Activated CD8-positive, alpha-beta T cell treated with anti-CD3 and anti-CD28 coated beads, Interleukin-2, amount 10 ng/mL, durations not matched to agents 7 days and 5 days (primary cell): Measurements from ENCODE around the gene ORC1. TPM values are rescaled to one million over a fixed set of nuclear protein-coding genes. Genes with fewer than 3 reads are reported as not detected.

Experiments used
- ATAC-seq: fragments of 150-1000 bp; cut with Tn5 transposase; one replicate; pipeline ENCODE4 v1.10.0; 2021; ENCODE audit warnings: moderate library complexity
- CTCF ChIA-PET: fragments of 350-600 bp; sonication (Branson Sonifier 250); formaldehyde crosslinking; loops from one replicate; lab custom pipeline; 2021; ENCODE audit warnings: antibody characterized with exemption; lab: Charles Lee
- POLR2A ChIA-PET: fragments of 350-600 bp; sonication (Branson Sonifier 250); formaldehyde crosslinking; loops from one replicate; lab custom pipeline; 2021; ENCODE audit warnings: antibody characterized with exemption; lab: Charles Lee
- DNase-seq: peaks from one replicate; pipeline ENCODE4 v3.0.0-alpha.2; 2020
- H3K27ac Mint-ChIP-seq: one replicate; pipeline ENCODE4 v1.8.0; 2021; ENCODE audit warnings: mild to moderate bottlenecking, mixed read lengths
- H3K27me3 Mint-ChIP-seq: one replicate; pipeline ENCODE4 v1.8.0; 2021; ENCODE audit warnings: low read depth, mixed read lengths
- H3K36me3 Mint-ChIP-seq: one replicate; pipeline ENCODE4 v1.8.0; 2021; ENCODE audit warnings: low read depth, mixed read lengths
- H3K4me1 Mint-ChIP-seq: one replicate; pipeline ENCODE4 v1.8.0; 2021; ENCODE audit warnings: low read depth, mixed read lengths
- H3K4me3 Mint-ChIP-seq: one replicate; pipeline ENCODE4 v1.8.0; 2021; ENCODE audit warnings: mild to moderate bottlenecking, mixed read lengths
- H3K9me3 Mint-ChIP-seq: one replicate; pipeline ENCODE4 v1.8.0; 2022; ENCODE audit warnings: mixed read lengths; ENCODE audit not compliant: insufficient read depth
- total RNA-seq, 2 experiments: library from RNA; stranded (reverse); gene quantifications; one replicate each; pipeline ENCODE4 v1.2.3, GENCODE V29; 2021

The ORC1 gene
- total RNA-seq, 2 experiments from 2014 or later = 38.3 to 38.4 TPM

GRCh38 chr1:52423771-52424170, 19.5 kb upstream of the ORC1 start:
- POLR2A ChIA-PET = interaction anchor here (0.6 to 2.2 kb wide), 12 partner anchors 12 to 280 kb away, joined by 3 to 43 read pairs (median 4); partner anchors contain the start of genes ORC1, PRPF38A and TUT4
- DNase-seq (peak; percentile 87), ATAC-seq (peak; percentile 95)
- no peaks in the 10 kb centered on the region for H3K27me3 Mint-ChIP-seq
- peaks cover 50% of the 10 kb centered on the region for H3K36me3 Mint-ChIP-seq
- no peaks in the 10 kb centered on the region for H3K9me3 Mint-ChIP-seq
- H3K27ac Mint-ChIP-seq = peak overlapping the region; percentile 94
- peaks cover 45% of the 10 kb centered on the region for H3K4me1 Mint-ChIP-seq
- CTCF ChIA-PET = interaction anchor here (0.9 to 2.0 kb wide), 11 partner anchors 9 to 264 kb away, joined by 3 to 17 read pairs (median 4); partner anchors contain the start of gene ORC1
- peak overlapping the region; percentile 61 for H3K4me3 Mint-ChIP-seq

GRCh38 chr1:52423055-52423454, 18.8 kb upstream of the ORC1 start:
- H3K4me1 Mint-ChIP-seq = peaks cover 49% of the 10 kb centered on the region
- peaks cover 53% of the 10 kb centered on the region for H3K36me3 Mint-ChIP-seq
- ChIA-PET CTCF (interaction anchor here (1.0 to 2.0 kb wide), 8 partner anchors 9 to 263 kb away, joined by 3 to 17 read pairs (median 4); partner anchors contain the start of gene ORC1), POLR2A (interaction anchor here (0.8 to 2.2 kb wide), 8 partner anchors 19 to 280 kb away, joined by 3 to 43 read pairs (median 5); partner anchors contain the start of genes ORC1, PRPF38A and TUT4)
- no peaks in the 10 kb centered on the region for H3K9me3 Mint-ChIP-seq
- H3K27ac Mint-ChIP-seq = peak overlapping the region; percentile 65
- no peak for DNase-seq
- H3K4me3 Mint-ChIP-seq = no peak overlapping the region
- no peak for ATAC-seq
- no peaks in the 10 kb centered on the region for H3K27me3 Mint-ChIP-seq

- ATAC-seq (no peak), DNase-seq (no peak)
- H3K4me1 Mint-ChIP-seq = peaks cover 41% of the 10 kb centered on the region
- H3K27me3 Mint-ChIP-seq = no peaks in the 10 kb centered on the region
- CTCF ChIA-PET = no interaction called here
- peaks cover 58% of the 10 kb centered on the region for H3K36me3 Mint-ChIP-seq
- H3K27ac Mint-ChIP-seq = no peak overlapping the region
- H3K4me3 Mint-ChIP-seq = no peak overlapping the region
- no peaks in the 10 kb centered on the region for H3K9me3 Mint-ChIP-seq
- POLR2A ChIA-PET = interaction anchor here (0.6 to 9.2 kb wide), 2 partner anchors 9 to 16 kb away, joined by 3 to 40 read pairs; partner anchors contain the start of genes ORC1 and PRPF38A
Observed at GRCh38 chr1:52420713-52421112, 16.5 kb upstream of the ORC1 start.

- ChIA-PET POLR2A (interaction anchor here (9.2 kb wide), 1 partner anchor 12 kb away, joined by 40 read pairs; the partner anchor contains the start of genes ORC1 and PRPF38A), CTCF (no interaction called here)
- no peaks in the 10 kb centered on the region for H3K9me3 Mint-ChIP-seq
- DNase-seq = no peak
- H3K4me1 Mint-ChIP-seq = peaks cover 14% of the 10 kb centered on the region
- no peak for ATAC-seq
- H3K36me3 Mint-ChIP-seq = peaks cover 64% of the 10 kb centered on the region
- no peaks in the 10 kb centered on the region for H3K27me3 Mint-ChIP-seq
- H3K4me3 Mint-ChIP-seq = no peak overlapping the region
- no peak overlapping the region for H3K27ac Mint-ChIP-seq
Observed at GRCh38 chr1:52416811-52417210, 12.6 kb upstream of the ORC1 start.

GRCh38 chr1:52414942-52415341, 10.7 kb upstream of the ORC1 start:
- no peak overlapping the region for H3K27ac Mint-ChIP-seq
- peaks cover 11% of the 10 kb centered on the region for H3K4me1 Mint-ChIP-seq
- peaks cover 71% of the 10 kb centered on the region for H3K36me3 Mint-ChIP-seq
- CTCF ChIA-PET = interaction anchor here (1.2 kb wide), 1 partner anchor 11 kb away, joined by 5 read pairs; the partner anchor contains the start of genes ORC1 and PRPF38A
- DNase-seq (no peak), ATAC-seq (no peak)
- no peaks in the 10 kb centered on the region for H3K27me3 Mint-ChIP-seq
- no peaks in the 10 kb centered on the region for H3K9me3 Mint-ChIP-seq
- POLR2A ChIA-PET = interaction anchor here (0.7 to 9.2 kb wide), 2 partner anchors 10 to 205 kb away, joined by 3 to 40 read pairs; partner anchors contain the start of genes ORC1 and PRPF38A
- no peak overlapping the region for H3K4me3 Mint-ChIP-seq

- H3K9me3 Mint-ChIP-seq = no peaks in the 10 kb centered on the region
- ChIA-PET POLR2A (interaction anchor here (9.2 kb wide), 1 partner anchor 8 kb away, joined by 40 read pairs; the partner anchor contains the start of genes ORC1 and PRPF38A), CTCF (interaction anchor here (1.2 kb wide), 1 partner anchor 272 kb away, joined by 3 read pairs; no protein-coding TSS in a partner anchor)
- no peak for ATAC-seq
- no peak for DNase-seq
- peaks cover 4% of the 10 kb centered on the region for H3K4me1 Mint-ChIP-seq
- H3K27ac Mint-ChIP-seq = no peak overlapping the region
- H3K4me3 Mint-ChIP-seq = no peak overlapping the region
- H3K36me3 Mint-ChIP-seq = peaks cover 73% of the 10 kb centered on the region
- no peaks in the 10 kb centered on the region for H3K27me3 Mint-ChIP-seq
Observed at GRCh38 chr1:52413410-52413989, 9.3 kb upstream of the ORC1 start.

GRCh38 chr1:52404975-52405338, 734 bp upstream of the ORC1 start:
- no peak for DNase-seq
- Mint-ChIP-seq H3K4me1 (peaks cover 51% of the 10 kb centered on the region), H3K9me3 (no peaks in the 10 kb centered on the region), H3K4me3 (peak overlapping the region; percentile 100), H3K27ac (peak overlapping the region; percentile 100), H3K36me3 (peaks cover 59% of the 10 kb centered on the region), H3K27me3 (no peaks in the 10 kb centered on the region)
- ChIA-PET CTCF (interaction anchor here (0.9 to 3.2 kb wide), 17 partner anchors 10 to 343 kb away, joined by 3 to 34 read pairs (median 4); partner anchors contain the start of gene TUT4), POLR2A (interaction anchor here (0.6 to 4.0 kb wide), 25 partner anchors 12 to 372 kb away, joined by 3 to 43 read pairs (median 5); partner anchors contain the start of genes CC2D1B, KTI12, SHISAL2A and TUT4)
- no peak for ATAC-seq

- H3K36me3 Mint-ChIP-seq = peaks cover 59% of the 10 kb centered on the region
- DNase-seq (peak; percentile 80), ATAC-seq (peak; percentile 59)
- H3K4me3 Mint-ChIP-seq = peak overlapping the region; percentile 100
- no peaks in the 10 kb centered on the region for H3K27me3 Mint-ChIP-seq
- peak overlapping the region; percentile 100 for H3K27ac Mint-ChIP-seq
- ChIA-PET CTCF (interaction anchor here (0.8 to 3.2 kb wide), 13 partner anchors 8 to 282 kb away, joined by 3 to 34 read pairs (median 4); no protein-coding TSS in a partner anchor), POLR2A (interaction anchor here (0.5 to 4.0 kb wide), 35 partner anchors 9 to 560 kb away, joined by 3 to 43 read pairs (median 4); partner anchors contain the start of genes CC2D1B, SHISAL2A, TUT4 and ZYG11A)
- no peaks in the 10 kb centered on the region for H3K9me3 Mint-ChIP-seq
- H3K4me1 Mint-ChIP-seq = peaks cover 52% of the 10 kb centered on the region
Observed at GRCh38 chr1:52403566-52404115, 582 bp downstream of the ORC1 start.

- ATAC-seq (no peak), DNase-seq (no peak)
- ChIA-PET CTCF (no interaction called here), POLR2A (no interaction called here)
- H3K27ac Mint-ChIP-seq = peak overlapping the region; percentile 100
- peaks cover 54% of the 10 kb centered on the region for H3K36me3 Mint-ChIP-seq
- H3K4me1 Mint-ChIP-seq = peaks cover 51% of the 10 kb centered on the region
- peak overlapping the region; percentile 100 for H3K4me3 Mint-ChIP-seq
- H3K27me3 Mint-ChIP-seq = no peaks in the 10 kb centered on the region
- H3K9me3 Mint-ChIP-seq = no peaks in the 10 kb centered on the region
Observed at GRCh38 chr1:52402860-52403240, 1.4 kb downstream of the ORC1 start.

GRCh38 chr1:52400131-52400530, 4.1 kb downstream of the ORC1 start:
- ChIA-PET CTCF (interaction anchor here (1.3 to 1.4 kb wide), 2 partner anchors 286 to 348 kb away, joined by 3 read pairs; no protein-coding TSS in a partner anchor), POLR2A (interaction anchor here (0.6 to 0.8 kb wide), 3 partner anchors 23 to 361 kb away, joined by 3 read pairs; no protein-coding TSS in a partner anchor)
- ATAC-seq (no peak), DNase-seq (no peak)
- peaks cover 56% of the 10 kb centered on the region for H3K36me3 Mint-ChIP-seq
- no peak overlapping the region for H3K27ac Mint-ChIP-seq
- H3K9me3 Mint-ChIP-seq = no peaks in the 10 kb centered on the region
- H3K4me3 Mint-ChIP-seq = no peak overlapping the region
- H3K4me1 Mint-ChIP-seq = peaks cover 33% of the 10 kb centered on the region
- no peaks in the 10 kb centered on the region for H3K27me3 Mint-ChIP-seq

GRCh38 chr1:52399629-52400028, 4.6 kb downstream of the ORC1 start:
- Mint-ChIP-seq H3K27me3 (no peaks in the 10 kb centered on the region), H3K9me3 (no peaks in the 10 kb centered on the region), H3K36me3 (peaks cover 59% of the 10 kb centered on the region), H3K4me3 (no peak overlapping the region), H3K4me1 (peaks cover 33% of the 10 kb centered on the region), H3K27ac (no peak overlapping the region)
- ATAC-seq = no peak
- ChIA-PET CTCF (interaction anchor here (0.7 to 1.4 kb wide), 3 partner anchors 11 to 348 kb away, joined by 3 to 5 read pairs (median 3); no protein-coding TSS in a partner anchor), POLR2A (interaction anchor here (0.6 to 0.8 kb wide), 2 partner anchors 41 to 361 kb away, joined by 3 read pairs; no protein-coding TSS in a partner anchor)
- DNase-seq = no peak
